Islet of Langerhans (tissue), 1 donor: ENCODE results near the gene GALNT10.

Experiments
- FAIRE-seq: peaks from one replicate; lab custom pipeline; 2011; peaks lifted over from hg19 to GRCh38; lab: Jason Lieb, UNC

GALNT10 gene

DNA sequence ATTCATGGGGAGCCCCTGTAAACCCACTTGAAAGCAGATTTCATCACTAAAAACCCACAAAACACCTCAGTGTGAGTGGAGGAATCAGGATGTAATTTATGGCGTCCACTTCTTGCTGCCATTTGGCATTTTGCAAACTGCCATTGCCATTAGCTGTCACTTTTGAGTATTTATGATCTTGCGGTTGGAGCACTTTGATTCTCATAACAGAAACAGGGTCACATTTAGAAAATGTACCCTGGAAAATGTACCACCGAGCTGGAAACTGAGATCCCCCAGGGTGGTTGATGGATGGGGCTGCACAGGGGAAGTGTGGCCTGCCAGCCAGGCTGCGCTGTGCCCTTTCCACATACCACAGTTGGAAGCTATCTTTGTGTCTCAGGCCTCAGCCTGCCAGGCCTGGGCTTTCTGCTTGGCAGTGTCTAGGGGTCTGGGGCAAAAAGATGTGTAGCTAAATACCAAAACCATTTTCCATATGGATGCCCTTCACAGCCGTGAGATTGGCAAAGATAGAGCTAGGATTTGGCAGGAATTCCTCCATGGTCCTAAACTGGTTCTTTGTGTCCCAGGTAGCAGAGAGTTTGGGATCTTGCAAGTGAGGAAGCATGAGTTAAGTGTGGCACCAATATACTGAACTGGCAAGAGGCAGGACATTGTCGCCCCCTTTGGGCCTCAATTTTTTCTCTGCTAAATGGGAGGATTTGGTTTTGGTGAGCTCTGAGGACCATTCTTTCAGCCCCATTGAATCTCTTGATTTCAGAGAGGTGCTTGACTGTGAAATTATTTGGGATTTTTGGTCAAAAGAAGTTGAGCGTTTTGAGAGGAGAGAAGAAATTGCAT, 46.2 kb downstream of the GALNT10 start:
- FAIRE-seq = no peak

DNA sequence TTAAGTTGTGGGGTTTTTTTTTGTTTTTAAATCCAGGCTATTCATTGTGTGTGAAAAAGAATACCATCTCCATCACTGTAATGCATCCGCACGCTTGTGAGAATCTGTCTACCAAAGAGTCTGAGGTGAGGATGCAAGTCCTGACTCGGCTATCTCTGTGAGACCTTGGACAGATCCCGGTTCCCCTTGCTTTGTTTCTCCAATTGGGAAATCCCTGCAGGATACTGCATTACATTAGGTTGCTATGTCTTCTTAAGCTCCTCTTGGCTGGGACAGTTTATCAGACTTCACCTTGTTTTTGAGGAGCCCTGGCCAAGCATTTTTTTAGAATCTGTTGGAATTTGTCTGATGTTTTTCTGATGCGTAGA, 46.8 kb downstream of the GALNT10 start:
- no peak for FAIRE-seq

DNA sequence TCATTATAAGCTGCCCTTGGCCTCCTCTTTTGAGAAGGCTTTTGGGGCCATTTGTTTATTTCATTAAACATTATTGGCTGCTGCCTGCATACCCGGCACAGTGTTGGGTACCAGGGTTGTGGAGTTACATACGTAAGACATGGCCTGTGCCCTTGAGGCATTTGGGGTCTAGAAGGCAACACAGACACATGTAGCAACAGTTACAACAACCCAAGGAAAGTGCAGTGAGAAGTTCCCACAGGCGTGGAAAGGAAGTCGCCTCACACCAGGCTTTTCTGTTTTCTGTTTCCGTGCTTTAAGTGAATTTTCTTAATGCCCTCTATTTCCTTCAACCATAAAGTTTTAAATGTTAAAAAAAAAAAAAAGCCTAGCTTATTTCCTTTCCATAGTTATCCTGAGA, 47.4 kb downstream of the GALNT10 start:
- no peak for FAIRE-seq

DNA sequence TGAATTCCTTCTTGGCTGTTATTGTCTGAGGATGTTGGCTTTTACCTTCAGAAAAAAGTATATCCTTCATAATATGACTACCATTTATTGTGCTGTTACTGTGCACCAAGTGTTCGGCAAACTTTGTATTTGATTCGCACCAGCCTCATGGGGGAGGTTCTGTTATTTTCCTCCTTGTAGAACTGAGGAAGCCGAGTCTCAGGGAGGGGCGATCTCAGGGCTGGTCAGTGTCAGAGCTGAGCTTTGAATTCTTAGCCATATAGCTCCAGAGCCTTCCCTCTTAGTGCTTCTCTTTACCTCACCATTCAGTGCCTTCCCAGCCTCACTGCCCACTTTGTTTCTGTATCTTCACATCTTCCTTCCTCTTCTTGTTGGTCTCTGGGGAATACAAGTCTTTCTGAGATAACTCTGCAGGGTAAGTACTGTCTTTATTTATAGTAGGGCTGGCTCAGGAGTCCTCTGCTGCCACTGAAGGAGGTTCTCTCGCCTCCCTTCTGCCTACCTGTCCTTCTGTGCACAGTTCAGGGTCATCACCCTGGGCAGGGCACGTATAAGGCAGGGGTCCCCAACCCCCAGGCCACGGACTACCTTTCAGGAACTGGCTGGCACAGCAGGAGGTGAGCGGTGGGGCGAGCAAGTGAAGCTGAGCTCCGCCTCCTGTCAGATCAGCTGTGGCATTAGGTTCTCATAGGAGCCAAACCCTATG, 48.4 kb downstream of the GALNT10 start:
- FAIRE-seq = no peak

DNA sequence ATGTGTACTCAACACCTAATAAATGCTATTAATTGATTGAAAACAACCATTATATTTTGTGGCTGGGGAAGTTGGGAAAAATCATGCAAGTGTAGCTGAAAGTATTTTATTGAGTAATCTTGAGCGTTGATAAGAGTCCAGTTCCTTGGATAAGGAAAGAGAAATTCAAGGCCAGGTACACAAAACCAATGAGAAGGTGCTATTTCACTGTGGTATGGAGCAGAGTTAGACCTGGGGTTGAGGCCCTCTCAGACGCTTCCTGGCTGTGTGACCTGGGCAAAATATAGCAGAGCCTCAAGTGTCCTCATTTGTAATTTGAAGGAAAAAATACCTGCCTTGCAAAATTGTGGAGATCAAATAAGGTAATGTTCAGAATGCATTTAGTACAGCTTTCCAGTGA, 50.1 kb downstream of the GALNT10 start:
- no peak for FAIRE-seq

DNA sequence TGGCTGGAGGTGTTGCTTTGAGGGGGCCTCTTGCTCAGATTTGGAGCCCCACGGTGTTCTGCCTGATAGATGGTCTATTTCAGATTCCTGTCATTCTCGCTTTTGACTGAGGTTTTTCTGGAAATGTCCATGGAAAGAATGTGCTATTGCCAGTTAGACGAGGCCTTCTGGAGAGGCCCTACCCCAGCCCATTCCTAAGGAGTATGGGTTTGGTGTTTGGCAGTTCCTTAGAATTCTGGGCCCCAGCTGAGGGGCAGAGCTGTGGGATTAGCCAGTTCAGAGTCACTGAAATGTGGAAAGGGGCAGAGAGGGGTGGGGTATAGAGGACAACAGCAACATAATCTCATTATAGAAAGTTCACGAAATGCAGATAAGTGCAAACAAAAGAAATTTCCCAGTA, 50.5 kb downstream of the GALNT10 start:
- FAIRE-seq = no peak

DNA sequence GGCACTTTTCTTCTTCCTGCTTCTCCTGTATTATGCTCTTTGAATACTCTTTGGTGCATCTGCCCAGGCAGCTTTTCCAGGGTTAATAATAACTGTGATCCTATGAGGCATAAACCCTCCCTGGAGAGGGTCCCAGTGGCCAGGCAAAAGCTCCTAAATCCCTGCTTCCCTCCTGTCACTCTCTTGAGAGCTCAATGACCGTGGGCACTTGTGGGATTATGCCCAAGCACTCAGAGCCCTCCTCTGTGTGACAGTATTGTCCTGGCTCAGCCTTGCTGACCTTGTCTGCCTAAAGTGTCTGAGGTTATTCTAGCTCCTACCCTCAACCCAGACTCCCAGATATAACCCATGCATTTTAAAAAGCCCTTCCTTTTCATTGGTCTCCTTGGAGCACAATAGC, 51.9 kb downstream of the GALNT10 start:
- no peak for FAIRE-seq

DNA sequence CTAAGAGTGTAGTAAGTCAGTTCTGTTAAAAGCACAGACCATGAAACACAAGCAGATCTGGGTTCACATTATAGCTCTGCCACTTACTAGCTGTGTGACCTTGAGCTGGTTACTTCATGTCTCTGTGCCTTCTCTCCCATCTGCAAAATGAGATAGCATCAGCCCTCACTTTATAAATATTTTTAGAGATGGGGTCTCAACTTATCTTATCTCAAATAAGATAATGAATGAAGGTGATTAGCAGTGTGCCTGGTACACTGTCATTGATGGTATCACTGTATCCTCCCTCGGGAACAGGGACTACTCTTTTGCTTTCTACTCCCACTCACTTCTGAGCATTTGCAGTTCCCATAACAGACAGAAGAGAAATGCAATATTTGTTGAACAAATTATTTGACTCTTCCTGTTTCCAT, 52.4 kb downstream of the GALNT10 start:
- FAIRE-seq = no peak

DNA sequence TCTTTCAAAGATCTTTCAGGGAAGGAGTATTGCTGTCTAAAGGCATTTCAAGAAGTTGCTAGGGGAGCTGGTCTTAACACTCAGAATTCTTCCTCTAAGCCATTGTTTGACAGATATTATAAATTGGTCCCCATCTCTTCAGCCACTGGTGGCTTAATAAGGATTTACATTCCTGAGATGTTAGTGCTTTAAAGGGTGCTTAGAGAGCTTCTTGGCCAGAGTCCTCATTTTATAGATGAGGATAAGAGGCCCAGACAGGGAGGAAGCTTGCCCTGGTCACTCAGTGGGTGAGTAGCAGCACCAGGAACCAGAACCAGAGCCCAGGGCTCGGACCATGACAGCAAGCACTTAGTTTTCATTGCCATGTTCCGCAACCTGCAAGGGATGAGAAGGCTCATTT, 53.2 kb downstream of the GALNT10 start:
- no peak for FAIRE-seq

DNA sequence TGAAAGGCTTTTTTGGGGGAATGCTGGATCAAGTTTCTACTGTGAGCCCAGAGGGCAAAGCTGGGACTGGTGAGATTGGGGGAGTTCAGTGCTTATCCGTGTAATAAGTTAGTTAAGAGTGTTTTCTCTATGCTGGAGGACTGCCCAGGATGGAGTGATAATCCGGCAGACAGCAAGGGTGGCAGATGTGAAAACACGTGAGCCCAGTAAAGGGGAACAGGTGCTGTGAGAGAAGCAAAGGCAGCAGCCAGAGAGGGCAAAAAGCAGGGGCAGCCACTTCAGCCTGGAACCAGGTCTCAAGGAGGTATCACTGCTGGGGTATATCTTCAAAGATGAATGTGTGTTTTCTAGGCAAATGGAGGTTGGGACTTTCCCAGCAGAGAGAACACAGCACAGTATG, 53.9 kb downstream of the GALNT10 start:
- FAIRE-seq = no peak

DNA sequence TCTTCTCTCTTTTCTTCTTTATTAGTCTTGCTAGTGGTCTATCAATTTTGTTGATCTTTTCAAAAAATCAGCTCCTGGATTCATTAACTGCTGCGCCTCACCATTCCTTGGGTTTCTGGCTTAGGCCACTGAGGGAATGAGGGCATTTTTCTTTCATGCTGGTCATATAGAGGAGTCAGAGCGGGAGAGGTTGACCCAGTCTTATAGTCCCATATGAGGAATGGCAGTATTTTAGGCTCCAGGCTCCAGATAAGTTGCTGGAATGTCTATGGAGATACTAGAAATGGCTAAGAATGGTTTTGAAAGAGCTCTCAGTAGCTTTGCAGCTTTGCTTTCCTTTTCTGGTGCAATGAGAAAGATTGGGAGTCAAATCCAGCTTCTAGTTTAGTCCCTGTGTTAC, 58.2 kb downstream of the GALNT10 start:
- no peak for FAIRE-seq

DNA sequence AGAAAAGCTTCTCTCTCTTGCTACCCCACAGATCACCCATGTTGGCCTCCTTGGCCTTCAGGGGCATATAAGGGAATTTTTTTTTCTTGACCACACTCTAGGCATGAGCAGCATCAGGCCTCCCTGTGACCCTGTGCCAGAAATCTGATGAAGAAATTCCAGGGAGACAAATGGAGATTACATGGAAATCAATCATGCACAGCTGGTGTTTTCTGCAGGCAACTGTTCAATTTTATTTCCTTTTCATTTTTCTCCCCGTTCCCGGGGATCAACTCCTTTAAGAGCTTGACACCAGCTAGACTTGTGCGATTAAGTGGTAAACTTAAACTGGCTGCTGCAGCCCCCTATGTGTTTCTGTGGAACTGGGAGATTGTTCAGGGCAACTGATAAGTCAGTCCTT, 59.3 kb downstream of the GALNT10 start:
- no peak for FAIRE-seq

DNA sequence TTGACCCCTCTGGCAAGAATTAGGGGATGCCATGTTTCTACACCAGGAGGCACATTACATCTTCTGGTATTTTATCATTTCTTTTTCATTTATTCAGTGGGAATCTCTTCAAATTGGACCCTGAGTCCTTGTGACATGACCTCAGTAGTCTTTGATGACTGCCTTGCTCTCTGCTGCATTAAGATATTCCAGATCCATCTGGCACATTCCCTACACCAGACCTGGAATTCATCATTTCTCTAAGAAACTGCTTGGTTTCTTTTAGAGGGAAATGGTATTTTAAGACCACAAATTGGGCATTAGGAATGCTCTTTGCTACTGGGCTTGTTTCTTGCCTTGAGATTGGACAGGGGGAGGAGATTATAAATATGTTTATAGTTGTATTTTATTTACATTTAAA, 61.0 kb downstream of the GALNT10 start:
- no peak for FAIRE-seq

DNA sequence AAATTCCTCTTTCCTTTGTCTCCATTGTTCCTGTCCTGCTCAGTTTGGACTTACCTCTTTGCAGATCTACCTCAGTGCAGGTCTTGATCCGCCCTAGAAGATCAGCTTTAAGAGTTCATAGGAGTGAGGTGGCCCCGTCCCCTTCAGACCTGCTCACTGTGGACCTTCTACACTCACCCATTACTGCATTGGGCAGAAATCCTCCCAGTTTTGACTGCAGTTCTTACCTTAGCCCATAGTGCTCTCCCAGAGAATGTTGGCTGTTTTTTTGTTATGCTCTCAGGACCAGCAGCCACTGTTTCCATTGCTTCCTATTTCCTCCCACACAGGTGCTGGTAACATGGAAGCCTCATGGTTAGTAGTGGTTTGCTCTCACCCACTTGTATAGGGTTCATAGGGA, 63.3 kb downstream of the GALNT10 start:
- no peak for FAIRE-seq

DNA sequence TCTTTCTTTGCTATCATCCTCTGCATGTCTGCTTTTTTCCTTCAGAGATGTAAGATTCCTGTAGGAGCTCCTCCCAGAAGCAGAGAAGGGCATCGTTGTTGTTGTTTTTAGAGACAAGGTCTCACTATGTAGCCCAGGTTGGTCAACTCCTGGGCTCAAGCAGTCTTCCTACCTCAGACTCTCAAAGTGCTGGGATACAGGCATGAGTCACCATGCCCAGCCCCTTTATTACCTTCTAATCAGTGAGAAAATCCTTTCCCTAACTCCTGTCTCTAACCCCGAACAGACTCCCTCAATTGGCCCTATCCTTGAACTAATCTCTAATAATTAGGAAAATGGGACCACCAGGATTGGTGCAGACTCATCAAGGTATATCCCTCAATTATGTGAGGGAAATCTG, 64.4 kb downstream of the GALNT10 start:
- FAIRE-seq = no peak

DNA sequence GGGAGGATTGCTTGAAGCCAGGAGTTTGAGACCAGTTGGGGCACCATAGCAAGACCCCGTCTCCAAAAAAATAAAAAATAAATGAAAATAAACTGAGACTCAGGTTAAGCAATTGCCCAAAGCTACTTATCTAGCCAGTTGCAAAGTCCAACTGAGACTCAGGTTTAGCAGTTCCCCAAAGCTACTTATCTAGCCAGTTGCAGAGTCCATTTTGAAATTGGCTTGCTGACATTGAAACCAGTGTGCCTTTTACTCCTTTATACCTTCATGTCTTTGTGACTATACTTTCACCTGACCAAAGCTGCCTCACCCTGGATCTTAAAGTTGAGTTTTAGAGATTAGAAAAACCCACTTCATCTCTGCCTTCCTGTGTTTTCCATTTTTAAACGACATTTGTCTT, 66.5 kb downstream of the GALNT10 start:
- no peak for FAIRE-seq

DNA sequence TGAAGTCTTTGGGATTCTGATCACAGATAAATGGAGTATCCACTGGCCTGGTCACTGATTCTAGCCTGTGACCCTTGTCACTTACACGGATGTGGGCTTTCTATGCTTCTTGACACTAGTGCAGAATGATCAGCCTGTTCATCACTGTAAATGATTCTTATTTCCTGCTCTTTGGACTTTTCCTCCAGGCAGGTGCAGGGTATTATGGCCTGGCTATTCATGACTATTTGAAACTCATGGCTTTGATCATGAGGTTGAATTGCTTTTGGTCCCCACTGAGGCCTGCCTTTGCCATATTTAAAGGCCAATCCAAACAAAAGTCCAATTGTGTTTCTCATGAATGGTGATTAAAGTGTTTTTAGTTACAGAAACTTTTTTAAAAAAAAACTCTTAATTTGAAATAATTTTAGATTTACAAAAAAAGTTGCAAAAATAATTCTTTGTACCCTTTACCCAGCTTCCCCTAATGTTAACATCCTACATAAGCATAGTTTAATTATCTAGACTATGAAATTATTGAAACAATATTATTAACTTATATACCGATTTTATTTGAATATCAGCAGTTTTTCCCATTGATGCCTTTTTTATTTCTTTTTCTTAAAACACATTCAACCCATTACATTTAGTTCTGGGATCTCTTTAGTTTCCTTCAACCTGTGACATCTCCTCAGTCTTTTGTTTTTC, 68.1 kb downstream of the GALNT10 start:
- no peak for FAIRE-seq

DNA sequence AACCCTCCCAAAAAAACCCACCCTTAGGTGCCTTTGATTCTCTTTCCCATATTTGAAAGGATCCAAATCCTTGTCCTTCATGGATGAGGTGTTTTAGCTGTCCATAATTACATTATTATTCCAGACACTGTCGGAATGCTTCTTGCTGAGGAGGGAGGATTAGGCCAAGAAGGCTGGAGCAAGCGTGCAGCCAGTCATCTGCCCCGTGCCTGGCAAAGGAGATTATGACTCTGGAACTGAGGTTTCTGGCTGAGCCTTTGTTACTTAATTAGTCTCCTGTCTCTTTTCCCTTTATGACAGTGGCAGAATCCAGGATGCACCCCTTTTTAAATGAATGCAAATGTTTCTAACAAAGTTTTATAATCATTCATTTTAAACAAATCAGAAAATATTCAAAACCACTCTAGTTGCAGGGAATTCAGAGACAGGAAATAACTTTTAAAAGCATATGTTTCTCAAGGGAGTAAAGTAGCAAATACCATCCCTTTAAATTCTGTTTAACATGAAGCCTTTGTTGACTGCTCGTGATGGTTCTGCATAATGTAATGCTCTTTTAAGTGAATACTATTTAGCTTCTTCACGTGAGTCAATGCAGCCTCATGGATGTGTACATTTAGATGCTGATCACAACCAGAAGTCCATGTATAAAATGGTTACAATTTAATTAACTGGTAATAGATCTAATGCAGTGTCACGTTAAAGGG, 69.8 kb downstream of the GALNT10 start:
- no peak for FAIRE-seq

DNA sequence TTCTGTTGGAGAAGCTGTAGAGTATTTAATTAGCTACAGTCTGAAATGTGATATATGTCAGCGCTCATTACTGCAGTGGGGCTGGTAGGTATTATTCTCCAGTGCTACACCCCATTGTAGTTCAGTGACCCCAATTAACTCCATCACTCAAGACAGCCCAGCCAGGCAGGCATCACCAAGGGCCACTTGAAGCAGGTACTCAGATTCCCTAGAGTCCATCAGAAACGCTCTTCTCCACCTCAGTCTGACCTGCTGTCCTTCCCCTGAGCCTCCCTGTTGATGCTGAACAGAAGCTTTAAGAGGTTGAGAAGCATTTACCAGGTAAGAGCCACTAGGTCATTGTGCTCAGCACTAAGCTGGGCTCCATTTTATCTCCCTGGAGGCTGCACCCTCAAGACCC, 71.8 kb downstream of the GALNT10 start:
- no peak for FAIRE-seq

DNA sequence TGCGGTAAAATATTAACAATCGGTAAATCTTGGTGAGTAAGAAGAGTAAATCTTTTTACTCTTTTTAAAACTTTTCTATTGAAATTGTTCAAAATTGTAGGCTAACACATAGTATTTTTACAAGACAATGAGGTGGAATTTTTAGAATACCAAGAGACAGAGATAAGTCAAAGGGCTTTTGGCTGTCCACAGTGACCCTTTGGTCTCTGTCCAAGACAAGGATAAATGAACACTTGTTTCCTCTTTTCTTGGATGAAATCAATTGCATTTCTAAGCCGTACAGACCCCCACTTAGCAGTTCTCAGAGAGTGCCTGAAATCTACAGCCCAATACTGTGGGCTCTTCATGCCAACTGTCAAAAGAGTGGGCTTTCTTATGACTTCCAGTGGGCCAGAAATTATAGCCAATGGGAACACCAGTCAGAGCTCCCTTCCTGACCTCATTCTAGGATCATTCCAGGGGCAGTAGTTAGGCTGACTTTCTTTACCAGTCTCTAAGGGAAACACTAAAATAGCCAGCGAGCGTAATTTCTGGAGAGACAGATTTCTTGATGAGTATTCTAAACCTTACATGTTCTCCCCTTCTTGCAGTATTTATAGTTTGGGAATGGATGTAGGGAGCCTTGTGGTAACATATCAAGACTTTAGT, 74.1 kb downstream of the GALNT10 start:
- FAIRE-seq = no peak

DNA sequence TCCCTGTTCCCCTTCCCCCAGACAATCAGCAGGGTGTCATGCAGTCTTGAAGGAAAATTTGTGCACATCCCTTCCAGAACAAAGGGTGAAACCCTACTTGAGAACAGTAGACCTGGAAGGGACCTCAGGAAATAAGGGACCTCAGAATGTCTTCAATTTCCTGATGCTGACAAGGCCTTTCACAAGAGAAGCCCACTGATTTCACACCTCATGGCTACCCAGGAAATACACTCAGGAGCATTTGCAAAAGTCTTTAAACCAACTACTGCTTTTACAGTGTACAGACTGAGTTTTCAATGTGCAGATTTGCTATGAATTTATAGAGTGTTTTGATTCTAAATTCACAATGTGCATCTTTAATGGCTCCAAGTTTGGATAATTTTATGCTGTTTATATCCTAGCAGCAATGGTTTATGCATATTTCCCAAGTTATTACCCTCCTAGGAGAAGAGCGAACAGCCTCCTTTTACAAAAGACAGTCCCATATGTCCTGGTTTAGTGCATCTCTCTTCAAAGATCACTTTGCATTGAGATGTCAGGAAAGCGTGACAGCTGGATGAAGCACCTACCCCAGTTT, 74.8 kb downstream of the GALNT10 start:
- no peak for FAIRE-seq

DNA sequence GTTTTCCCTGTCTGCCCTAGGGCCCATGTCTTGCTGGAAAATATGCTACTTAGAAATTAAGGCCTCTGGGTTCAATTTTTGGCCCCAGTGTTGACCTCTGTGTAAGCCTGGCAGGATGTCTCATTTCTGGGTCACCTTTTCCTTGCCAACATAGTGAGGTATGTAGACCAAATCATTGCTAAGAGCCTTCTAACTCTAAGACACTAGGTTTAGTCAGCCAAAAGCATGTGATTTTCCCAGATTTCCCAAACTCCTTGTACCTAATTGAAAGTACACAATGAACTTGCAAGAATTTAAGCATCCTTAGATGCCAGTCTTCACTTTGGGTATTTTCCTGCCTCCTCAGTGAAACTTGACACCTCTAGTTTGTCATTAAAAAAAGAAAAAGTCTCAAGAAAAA, 77.0 kb downstream of the GALNT10 start:
- FAIRE-seq = no peak
